ENCODE results near the gene SGSM2. TPM values are rescaled to one million over a fixed set of nuclear protein-coding genes. Genes with fewer than 3 reads are reported as not detected.

Gene SGSM2
- total RNA-seq, 2 experiments from 2014 or later: 31.8 to 37.7 TPM

- ATAC-seq: no peak
- H3K27ac Mint-ChIP-seq: no peak overlapping the region
Observed at GRCh38 chr17:2374549-2375285, 37.4 kb downstream of the SGSM2 start.

DNA sequence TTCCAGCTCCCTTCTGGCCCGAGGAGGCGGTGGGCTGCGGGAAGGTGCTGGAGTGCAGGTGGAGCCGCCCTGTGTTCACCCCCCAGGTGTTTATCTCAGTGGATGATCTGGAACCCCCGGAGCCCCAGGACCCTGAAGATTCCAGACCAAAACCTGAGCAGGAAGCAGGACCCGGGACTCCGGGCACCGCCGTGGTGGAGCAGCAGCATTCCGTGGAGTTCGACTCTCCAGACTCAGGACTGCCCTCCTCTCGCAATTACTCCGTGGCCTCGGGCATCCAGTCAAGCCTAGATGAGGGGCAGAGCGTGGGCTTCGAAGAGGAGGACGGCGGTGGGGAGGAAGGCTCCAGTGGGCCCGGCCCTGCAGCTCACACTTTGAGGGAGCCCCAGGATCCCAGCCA, 38.1 kb downstream of the SGSM2 start:
- Mint-ChIP-seq H3K4me1 (ENCODE audit: low read depth) (no peaks in the 10 kb centered on the region), H3K27me3 (no peaks in the 10 kb centered on the region), H3K27ac (no peak overlapping the region), H3K9me3 (no peaks in the 10 kb centered on the region), H3K36me3 (ENCODE audit: low read depth) (no peaks in the 10 kb centered on the region), H3K4me3 (no peak overlapping the region)
- ChIA-PET CTCF (interaction anchor here (14.2 kb wide), 1 partner anchor 39 kb away, joined by 463 read pairs; no protein-coding TSS in a partner anchor), POLR2A (no interaction called here)
- intact Hi-C loops (cut with micrococcal nuclease): no loop called here
- DNase-seq (no peak), ATAC-seq (no peak)
- TF ChIP-seq, protein P1, sequence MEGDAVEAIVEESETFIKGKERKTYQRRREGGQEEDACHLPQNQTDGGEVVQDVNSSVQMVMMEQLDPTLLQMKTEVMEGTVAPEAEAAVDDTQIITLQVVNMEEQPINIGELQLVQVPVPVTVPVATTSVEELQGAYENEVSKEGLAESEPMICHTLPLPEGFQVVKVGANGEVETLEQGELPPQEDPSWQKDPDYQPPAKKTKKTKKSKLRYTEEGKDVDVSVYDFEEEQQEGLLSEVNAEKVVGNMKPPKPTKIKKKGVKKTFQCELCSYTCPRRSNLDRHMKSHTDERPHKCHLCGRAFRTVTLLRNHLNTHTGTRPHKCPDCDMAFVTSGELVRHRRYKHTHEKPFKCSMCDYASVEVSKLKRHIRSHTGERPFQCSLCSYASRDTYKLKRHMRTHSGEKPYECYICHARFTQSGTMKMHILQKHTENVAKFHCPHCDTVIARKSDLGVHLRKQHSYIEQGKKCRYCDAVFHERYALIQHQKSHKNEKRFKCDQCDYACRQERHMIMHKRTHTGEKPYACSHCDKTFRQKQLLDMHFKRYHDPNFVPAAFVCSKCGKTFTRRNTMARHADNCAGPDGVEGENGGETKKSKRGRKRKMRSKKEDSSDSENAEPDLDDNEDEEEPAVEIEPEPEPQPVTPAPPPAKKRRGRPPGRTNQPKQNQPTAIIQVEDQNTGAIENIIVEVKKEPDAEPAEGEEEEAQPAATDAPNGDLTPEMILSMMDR (IDR thresholded peaks at IDR 0.05): no peak

More at GRCh38 chr17:2374549-2375285, 37.4 kb downstream of the SGSM2 start:
- Mint-ChIP-seq H3K36me3 (ENCODE audit: low read depth) (no peaks in the 10 kb centered on the region), H3K4me3 (no peak overlapping the region), H3K9me3 (no peaks in the 10 kb centered on the region), H3K27me3 (no peaks in the 10 kb centered on the region), H3K4me1 (ENCODE audit: low read depth) (no peaks in the 10 kb centered on the region)
- intact Hi-C loops (cut with micrococcal nuclease): no loop called here
- no peak for DNase-seq
- ChIA-PET POLR2A (interaction anchor here (0.9 kb wide), 1 partner anchor 27 kb away, joined by 3 read pairs; no protein-coding TSS in a partner anchor), CTCF (interaction anchor here (1.0 to 14.2 kb wide), 5 partner anchors 8 to 42 kb away, joined by 3 to 463 read pairs (median 6); no protein-coding TSS in a partner anchor)
- TF ChIP-seq, protein P1 (IDR thresholded peaks at IDR 0.05): no peak

DNA sequence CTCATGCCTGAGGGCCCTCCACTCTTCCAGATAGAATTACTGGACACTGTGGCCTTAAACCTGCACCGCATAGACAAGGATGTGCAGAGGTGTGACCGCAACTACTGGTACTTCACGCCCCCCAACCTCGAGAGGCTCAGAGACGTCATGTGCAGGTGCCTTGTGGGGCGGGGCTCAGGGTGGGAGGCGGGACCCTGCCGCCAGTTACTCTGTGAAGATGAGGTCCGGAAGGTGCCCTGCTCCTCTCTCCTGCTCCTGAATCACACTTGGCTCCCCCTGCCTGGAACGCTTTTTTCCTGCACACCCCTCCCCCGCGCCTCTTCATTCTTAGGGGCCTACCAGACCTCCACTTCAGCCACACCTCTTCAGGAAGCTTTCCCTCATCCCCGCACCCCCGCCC, 38.8 kb downstream of the SGSM2 start:
- no peak for DNase-seq
- POLR2A ChIA-PET: no interaction called here
- no peak overlapping the region for H3K4me3 Mint-ChIP-seq
- H3K27me3 Mint-ChIP-seq: no peaks in the 10 kb centered on the region
- no peaks in the 10 kb centered on the region for H3K9me3 Mint-ChIP-seq
- no peaks in the 10 kb centered on the region for H3K4me1 Mint-ChIP-seq (ENCODE audit: low read depth)
- H3K36me3 Mint-ChIP-seq (ENCODE audit: low read depth): no peaks in the 10 kb centered on the region
- ATAC-seq: no peak
- TF ChIP-seq, protein P1 (IDR thresholded peaks at IDR 0.05): no peak
- CTCF ChIA-PET: interaction anchor here (14.2 kb wide), 1 partner anchor 39 kb away, joined by 463 read pairs; no protein-coding TSS in a partner anchor
- no peak overlapping the region for H3K27ac Mint-ChIP-seq
- intact Hi-C loops (cut with micrococcal nuclease): no loop called here

GRCh38 chr17:2377659-2378058, 40.4 kb downstream of the SGSM2 start:
- H3K36me3 Mint-ChIP-seq (ENCODE audit: low read depth): no peaks in the 10 kb centered on the region
- no peaks in the 10 kb centered on the region for H3K4me1 Mint-ChIP-seq (ENCODE audit: low read depth)
- no peaks in the 10 kb centered on the region for H3K27me3 Mint-ChIP-seq
- intact Hi-C loops (cut with micrococcal nuclease): no loop called here
- no peaks in the 10 kb centered on the region for H3K9me3 Mint-ChIP-seq
- ATAC-seq (no peak), DNase-seq (no peak)
- CTCF ChIA-PET: interaction anchor here (14.2 kb wide), 1 partner anchor 37 kb away, joined by 463 read pairs; no protein-coding TSS in a partner anchor
- TF ChIP-seq, protein P1 (IDR thresholded peaks at IDR 0.05): no peak
- H3K27ac Mint-ChIP-seq: no peak overlapping the region
- POLR2A ChIA-PET: no interaction called here
- H3K4me3 Mint-ChIP-seq: no peak overlapping the region

GRCh38 chr17:2378905-2379304, 41.6 kb downstream of the SGSM2 start:
- H3K4me1 Mint-ChIP-seq (ENCODE audit: low read depth): no peaks in the 10 kb centered on the region
- CTCF ChIA-PET: interaction anchor here (1.0 to 14.2 kb wide), 2 partner anchors 12 to 36 kb away, joined by 3 to 463 read pairs; no protein-coding TSS in a partner anchor
- no peak for ATAC-seq
- no peaks in the 10 kb centered on the region for H3K36me3 Mint-ChIP-seq (ENCODE audit: low read depth)
- POLR2A ChIA-PET: no interaction called here
- H3K9me3 Mint-ChIP-seq: no peaks in the 10 kb centered on the region
- intact Hi-C loops (cut with micrococcal nuclease): no loop called here
- H3K4me3 Mint-ChIP-seq: no peak overlapping the region
- no peak for DNase-seq
- TF ChIP-seq, protein P1 (IDR thresholded peaks at IDR 0.05): no peak
- H3K27ac Mint-ChIP-seq: no peak overlapping the region
- H3K27me3 Mint-ChIP-seq: no peaks in the 10 kb centered on the region
